Measurements from ENCODE around the gene OLFML2A.
"Not testable (repeated sequence)": the region's sequence is repeated elsewhere in the genome, so short reads cannot be mapped to it uniquely, and the experiment has no call there.

OLFML2A gene

DNA sequence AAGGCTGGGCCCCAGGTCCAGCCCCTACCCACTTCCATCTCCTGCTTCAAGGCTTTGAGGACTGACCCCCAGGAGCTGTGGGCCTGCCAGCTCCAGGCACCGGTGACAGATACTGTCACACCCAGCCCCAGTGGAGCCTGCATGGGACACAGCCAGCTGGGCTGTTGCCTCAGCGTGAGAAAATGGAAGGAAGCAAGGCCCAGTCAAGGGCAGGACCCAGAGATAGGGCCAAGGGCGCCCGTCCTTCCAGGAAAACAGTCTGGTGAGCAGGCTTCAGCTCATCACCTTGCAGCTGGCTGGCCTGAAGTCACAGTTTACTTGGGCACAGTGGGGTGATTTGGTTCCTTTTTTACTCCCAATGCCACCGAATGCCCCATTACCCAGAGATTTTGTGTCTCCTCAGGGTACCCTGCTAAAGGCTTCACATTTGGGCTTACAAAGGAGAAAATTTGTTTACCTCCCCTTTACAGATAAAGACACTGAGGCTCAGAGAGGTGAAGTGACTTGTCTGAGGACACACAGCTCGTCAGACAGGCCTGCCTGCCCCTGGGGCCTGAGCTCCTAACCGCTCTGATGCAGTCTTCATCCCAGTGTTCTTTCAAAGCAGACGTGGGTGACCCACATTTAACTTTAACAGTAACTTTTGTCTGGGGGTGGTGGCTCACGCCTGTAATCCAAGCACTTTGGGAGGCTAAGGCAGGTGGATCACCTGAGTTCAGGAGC, 54.9 kb downstream of the OLFML2A start:
- DNase-seq, result no peak

- DNase-seq, result peak; percentile 66
These were observed 57.7 kb downstream of the OLFML2A start for GRCh38 chr9:124834591-124834990.

DNA sequence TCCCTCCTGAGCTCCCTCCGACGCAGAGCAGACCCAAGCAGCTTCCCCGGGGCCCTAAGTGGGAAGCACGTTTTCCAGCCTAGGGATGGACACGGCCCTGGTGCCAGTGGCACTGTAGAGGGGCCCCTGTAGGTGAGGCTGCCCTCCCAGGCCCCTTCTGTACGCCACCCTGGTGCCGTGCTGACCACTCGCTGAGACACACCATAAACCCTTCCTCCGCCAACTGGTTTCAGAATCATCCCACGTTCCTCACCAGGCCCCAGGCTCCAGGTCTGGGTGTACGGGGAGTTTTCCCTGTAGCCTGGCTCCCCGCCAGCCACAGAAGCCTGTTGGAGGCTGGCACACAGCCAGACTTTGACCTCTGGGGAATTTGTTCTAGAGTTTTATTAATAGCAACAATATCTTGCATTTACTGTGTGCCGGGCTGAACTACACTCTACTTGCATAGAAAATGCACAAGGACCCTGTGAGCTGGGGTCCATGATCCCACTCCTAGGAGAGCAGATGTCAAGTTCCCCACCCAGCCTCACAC, 58.2 kb downstream of the OLFML2A start:
- peak; percentile 70 for DNase-seq

DNA sequence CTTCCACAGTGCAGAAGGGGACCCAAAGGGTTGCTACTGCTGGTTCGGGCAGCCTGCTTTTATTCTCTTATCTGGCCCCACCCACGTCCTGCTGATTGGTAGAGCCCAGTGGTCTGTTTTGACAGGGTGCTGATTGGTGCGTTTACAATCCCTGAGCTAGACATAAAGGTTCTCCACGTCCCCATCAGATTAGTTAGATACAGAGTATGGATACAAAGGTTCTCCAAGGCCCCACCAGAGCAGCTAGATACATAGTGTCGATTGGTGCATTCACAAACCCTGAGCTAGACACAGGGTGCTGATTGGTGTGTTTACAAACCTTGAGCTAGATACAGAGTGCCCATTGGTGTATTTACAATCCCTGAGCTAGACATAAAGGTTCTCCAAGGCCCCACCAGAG, 61.2 kb downstream of the OLFML2A start:
- not testable (repeated sequence) for DNase-seq

- DNase-seq, result not testable (repeated sequence)
These were observed 61.8 kb downstream of the OLFML2A start for GRCh38 chr9:124838567-124839275.

DNA sequence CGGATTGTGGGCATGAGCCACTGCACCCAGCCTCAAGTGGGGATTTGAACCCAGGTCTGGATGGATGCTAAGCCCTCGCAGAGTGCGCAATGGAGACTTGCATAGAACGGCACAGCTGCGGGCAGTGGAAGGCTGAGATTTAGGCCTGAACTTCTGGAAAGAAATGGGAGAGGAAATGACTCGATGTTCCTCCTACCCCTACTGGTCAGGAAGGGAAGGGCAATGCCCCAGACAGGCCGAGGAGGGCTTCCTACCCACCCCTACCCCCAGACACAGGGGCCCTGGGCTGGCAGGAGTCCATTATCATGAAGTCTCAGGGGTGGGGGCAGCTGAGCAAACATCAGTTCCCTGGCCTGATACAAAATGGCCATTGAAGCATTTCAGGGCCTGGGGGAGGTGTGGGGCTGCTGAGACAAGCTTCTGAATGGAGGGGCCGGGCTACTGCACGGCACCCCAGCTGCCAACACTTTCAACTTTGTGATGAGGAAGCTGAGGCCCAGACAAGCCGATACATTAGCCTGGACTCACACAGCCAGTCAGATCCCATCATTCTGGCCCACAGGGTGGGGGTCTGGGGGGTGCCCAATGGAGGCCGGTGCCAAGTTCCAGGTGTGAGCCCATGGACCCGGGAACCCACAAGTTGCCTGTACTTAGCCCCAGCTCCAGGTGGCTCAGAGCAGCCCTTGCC, 62.8 kb downstream of the OLFML2A start:
- no peak for DNase-seq

GRCh38 chr9:124840300-124840833, 63.4 kb downstream of the OLFML2A start:
- DNase-seq, result no peak

- no peak for DNase-seq
These were observed 64.3 kb downstream of the OLFML2A start for GRCh38 chr9:124841075-124841821.

- no peak for DNase-seq
These were observed 66.6 kb downstream of the OLFML2A start for GRCh38 chr9:124843456-124844034.

- no peak for DNase-seq
These were observed 67.4 kb downstream of the OLFML2A start for GRCh38 chr9:124844291-124844690.

DNA sequence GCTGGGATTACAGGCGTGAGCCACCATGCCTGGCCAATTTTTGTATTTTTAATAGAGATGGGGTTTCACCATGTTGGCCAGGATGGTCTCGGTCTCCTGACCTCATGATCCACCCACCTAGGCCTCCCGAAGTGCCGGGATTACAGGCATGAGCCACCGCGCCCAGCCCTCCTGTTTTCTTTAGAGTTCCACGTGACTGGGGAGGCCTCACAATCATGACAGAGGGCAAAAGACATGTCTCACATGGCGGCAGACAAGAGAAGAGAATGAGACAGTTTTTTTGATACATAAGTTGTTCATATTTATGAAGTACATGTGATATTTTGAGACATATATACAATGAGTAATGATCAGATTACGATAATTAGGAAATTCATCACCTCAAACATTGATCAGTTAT, 69.5 kb downstream of the OLFML2A start:
- DNase-seq, result not testable (repeated sequence)

GRCh38 chr9:124846969-124847368, 70.0 kb downstream of the OLFML2A start:
- no peak for DNase-seq

- DNase-seq, result peak; percentile 44
These were observed 72.9 kb downstream of the OLFML2A start for GRCh38 chr9:124849801-124850200.

- no peak for DNase-seq
These were observed 75.3 kb downstream of the OLFML2A start for GRCh38 chr9:124852121-124852828.

DNA sequence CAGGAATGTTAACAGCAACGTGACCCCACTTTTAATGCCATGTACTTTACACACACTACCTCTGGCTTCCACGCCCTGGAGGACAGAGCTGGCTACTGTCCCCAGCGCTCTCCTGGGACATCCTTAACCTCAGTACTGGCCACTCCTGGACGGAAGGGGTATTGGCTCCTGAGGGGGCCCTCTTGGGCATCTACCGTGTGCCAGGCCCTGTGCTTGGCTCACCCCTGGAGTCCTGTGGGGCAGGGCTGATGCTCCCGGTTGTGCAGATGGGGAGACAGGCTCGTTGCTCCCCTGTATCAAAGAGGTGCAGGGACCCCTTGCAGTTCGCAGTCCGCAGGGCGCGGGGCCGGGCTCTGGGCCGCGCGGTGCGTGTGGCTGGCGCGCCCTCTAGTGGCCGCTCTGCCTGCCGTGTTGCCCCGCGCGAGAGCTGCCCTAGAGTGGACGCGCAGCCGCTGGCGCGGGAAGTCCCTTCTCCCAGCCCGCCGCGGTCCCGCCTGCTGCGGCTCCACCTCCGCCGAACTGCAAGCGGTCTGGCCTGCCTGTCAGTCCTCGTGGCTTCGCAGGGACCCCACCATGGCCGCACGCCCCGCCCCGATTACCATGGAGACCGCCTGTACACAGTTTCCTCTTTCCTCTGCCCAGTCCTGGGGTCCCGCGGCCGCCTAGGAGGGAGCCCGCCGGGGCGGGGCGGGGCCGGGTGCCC, 76.0 kb downstream of the OLFML2A start, which contains the start of gene WDR38:
TSS of gene WDR38 (plus strand) at position 632 of the 703 bp plus-strand sequence. CDS start 72 bp downstream, outside the sequence.
- peak; percentile 81 for DNase-seq

GRCh38 chr9:124853605-124854143, 76.7 kb downstream of the OLFML2A start:
- DNase-seq, result no peak

- no peak for DNase-seq
These were observed 77.2 kb downstream of the OLFML2A start for GRCh38 chr9:124854161-124854560.

GRCh38 chr9:124854822-124855221, 77.9 kb downstream of the OLFML2A start:
- no peak for DNase-seq

- no peak for DNase-seq
These were observed 78.6 kb downstream of the OLFML2A start for GRCh38 chr9:124855566-124855943.
